Central memory CD8-positive, alpha-beta T cell (primary cell): ENCODE results near the gene SLC43A3.

Source experiments
- ATAC-seq: fragments of 150-1000 bp; cut with Tn5 transposase; replicated peaks from 2 replicates; pipeline ENCODE4 v1.10.0; 2022; ENCODE audit warnings: mild to moderate bottlenecking, moderate FRiP score, moderate number of reproducible peaks; ENCODE audit not compliant: poor library complexity, severe bottlenecking; ENCODE audit errors: extremely low read depth
- DNase-seq, 2 donors: peaks; one replicate each; pipeline ENCODE4 v3.0.0; 2021; ENCODE audit warnings: low spot score in 2 of 2
- H3K27ac Mint-ChIP-seq: one replicate; pipeline ENCODE4 v1.8.0; 2022; ENCODE audit warnings: low read depth, mild to moderate bottlenecking, moderate library complexity, mixed read lengths
- H3K27me3 Mint-ChIP-seq: one replicate; pipeline ENCODE4 v1.8.0; 2022; ENCODE audit warnings: mixed read lengths
- H3K36me3 Mint-ChIP-seq: one replicate; pipeline ENCODE4 v1.8.0; 2022; ENCODE audit warnings: mild to moderate bottlenecking, moderate library complexity, mixed read lengths; ENCODE audit not compliant: insufficient read depth
- H3K4me1 Mint-ChIP-seq: one replicate; pipeline ENCODE4 v1.8.0; 2022; ENCODE audit warnings: mixed read lengths
- H3K4me3 Mint-ChIP-seq: one replicate; pipeline ENCODE4 v1.8.0; 2022; ENCODE audit warnings: mild to moderate bottlenecking, moderate library complexity, mixed read lengths
- H3K9me3 Mint-ChIP-seq: one replicate; pipeline ENCODE4 v1.8.0; 2022; ENCODE audit warnings: mixed read lengths

Gene SLC43A3

GRCh38 chr11:57419146-57419545 lies 7.8 kb downstream of the SLC43A3 start:
- H3K27me3 Mint-ChIP-seq = no peaks in the 10 kb centered on the region
- no peaks in the 10 kb centered on the region for H3K9me3 Mint-ChIP-seq
- H3K4me1 Mint-ChIP-seq = peaks cover 42% of the 10 kb centered on the region
- no peak overlapping the region for H3K4me3 Mint-ChIP-seq
- ATAC-seq (no peak), DNase-seq (no peak)
- H3K27ac Mint-ChIP-seq = no peak overlapping the region
- H3K36me3 Mint-ChIP-seq = peaks cover 30% of the 10 kb centered on the region

- Mint-ChIP-seq H3K36me3 (peaks cover 40% of the 10 kb centered on the region), H3K27ac (no peak overlapping the region), H3K9me3 (no peaks in the 10 kb centered on the region), H3K4me3 (no peak overlapping the region), H3K4me1 (peaks cover 41% of the 10 kb centered on the region), H3K27me3 (no peaks in the 10 kb centered on the region)
- ATAC-seq (no peak), DNase-seq (no peak)
Measured at GRCh38 chr11:57418131-57418530, 8.8 kb downstream of the SLC43A3 start.

- H3K27ac Mint-ChIP-seq = no peak overlapping the region
Measured at GRCh38 chr11:57417056-57417455, 9.9 kb downstream of the SLC43A3 start.

GRCh38 chr11:57416436-57416835 lies 10.5 kb downstream of the SLC43A3 start:
- peaks cover 24% of the 10 kb centered on the region for H3K4me1 Mint-ChIP-seq
- H3K27me3 Mint-ChIP-seq = no peaks in the 10 kb centered on the region
- H3K9me3 Mint-ChIP-seq = no peaks in the 10 kb centered on the region
- DNase-seq = no peak
- peaks cover 49% of the 10 kb centered on the region for H3K36me3 Mint-ChIP-seq
- ATAC-seq = no peak
- H3K27ac Mint-ChIP-seq = no peak overlapping the region
- no peak overlapping the region for H3K4me3 Mint-ChIP-seq

More at GRCh38 chr11:57417056-57417455, 9.9 kb downstream of the SLC43A3 start:
- Mint-ChIP-seq H3K4me1 (peaks cover 30% of the 10 kb centered on the region), H3K9me3 (no peaks in the 10 kb centered on the region), H3K27me3 (no peaks in the 10 kb centered on the region), H3K4me3 (no peak overlapping the region), H3K36me3 (peaks cover 44% of the 10 kb centered on the region)
- ATAC-seq (no peak), DNase-seq (no peak)

- Mint-ChIP-seq H3K27me3 (no peaks in the 10 kb centered on the region), H3K4me1 (peaks cover 14% of the 10 kb centered on the region), H3K4me3 (no peak overlapping the region), H3K9me3 (no peaks in the 10 kb centered on the region), H3K27ac (no peak overlapping the region), H3K36me3 (peaks cover 55% of the 10 kb centered on the region)
- DNase-seq (no peak), ATAC-seq (no peak)
Measured at GRCh38 chr11:57414612-57415212, 12.2 kb downstream of the SLC43A3 start.

- Mint-ChIP-seq H3K27me3 (no peaks in the 10 kb centered on the region), H3K9me3 (no peaks in the 10 kb centered on the region), H3K27ac (peak overlapping the region; percentile 23), H3K4me1 (peaks cover 9% of the 10 kb centered on the region), H3K4me3 (no peak overlapping the region), H3K36me3 (peaks cover 52% of the 10 kb centered on the region)
- DNase-seq (no peak), ATAC-seq (no peak)
Measured at GRCh38 chr11:57413681-57414080, 13.2 kb downstream of the SLC43A3 start.

GRCh38 chr11:57410287-57410686 lies 16.6 kb downstream of the SLC43A3 start:
- no peaks in the 10 kb centered on the region for H3K9me3 Mint-ChIP-seq
- H3K4me1 Mint-ChIP-seq = peaks cover 20% of the 10 kb centered on the region
- ATAC-seq (no peak), DNase-seq (no peak)
- H3K27me3 Mint-ChIP-seq = no peaks in the 10 kb centered on the region
- H3K27ac Mint-ChIP-seq = no peak overlapping the region
- H3K4me3 Mint-ChIP-seq = no peak overlapping the region
- H3K36me3 Mint-ChIP-seq = peaks cover 54% of the 10 kb centered on the region

GRCh38 chr11:57409321-57410100 lies 17.4 kb downstream of the SLC43A3 start:
- no peak for ATAC-seq
- DNase-seq = no peak
- no peaks in the 10 kb centered on the region for H3K9me3 Mint-ChIP-seq
- H3K27ac Mint-ChIP-seq = no peak overlapping the region
- H3K4me1 Mint-ChIP-seq = peaks cover 20% of the 10 kb centered on the region
- no peaks in the 10 kb centered on the region for H3K27me3 Mint-ChIP-seq
- H3K36me3 Mint-ChIP-seq = peaks cover 47% of the 10 kb centered on the region
- H3K4me3 Mint-ChIP-seq = no peak overlapping the region

GRCh38 chr11:57408771-57409170 lies 18.1 kb downstream of the SLC43A3 start:
- Mint-ChIP-seq H3K36me3 (peaks cover 40% of the 10 kb centered on the region), H3K4me3 (no peak overlapping the region), H3K4me1 (peaks cover 17% of the 10 kb centered on the region), H3K27me3 (no peaks in the 10 kb centered on the region), H3K27ac (no peak overlapping the region), H3K9me3 (no peaks in the 10 kb centered on the region)
- no peak for ATAC-seq
- DNase-seq = no peak

- peaks cover 32% of the 10 kb centered on the region for H3K36me3 Mint-ChIP-seq
- H3K9me3 Mint-ChIP-seq = no peaks in the 10 kb centered on the region
- peaks cover 11% of the 10 kb centered on the region for H3K4me1 Mint-ChIP-seq
- H3K27me3 Mint-ChIP-seq = no peaks in the 10 kb centered on the region
- no peak overlapping the region for H3K4me3 Mint-ChIP-seq
- DNase-seq = no peak
- peak overlapping the region; percentile 2 for H3K27ac Mint-ChIP-seq
- no peak for ATAC-seq
Measured at GRCh38 chr11:57407941-57408475, 18.9 kb downstream of the SLC43A3 start.

- Mint-ChIP-seq H3K27ac (peak overlapping the region; percentile 79), H3K4me1 (peaks cover 11% of the 10 kb centered on the region)
Measured at GRCh38 chr11:57407010-57407920, 19.7 kb downstream of the SLC43A3 start.

GRCh38 chr11:57406337-57406904 lies 20.5 kb downstream of the SLC43A3 start:
- peak overlapping the region; percentile 79 for H3K27ac Mint-ChIP-seq
- no peak for ATAC-seq
- H3K36me3 Mint-ChIP-seq = peaks cover 20% of the 10 kb centered on the region

More at GRCh38 chr11:57407010-57407920, 19.7 kb downstream of the SLC43A3 start:
- no peaks in the 10 kb centered on the region for H3K9me3 Mint-ChIP-seq
- no peaks in the 10 kb centered on the region for H3K27me3 Mint-ChIP-seq
- ATAC-seq = no peak
- peaks cover 26% of the 10 kb centered on the region for H3K36me3 Mint-ChIP-seq
- no peak for DNase-seq
- H3K4me3 Mint-ChIP-seq = no peak overlapping the region

More at GRCh38 chr11:57406337-57406904, 20.5 kb downstream of the SLC43A3 start:
- H3K9me3 Mint-ChIP-seq = no peaks in the 10 kb centered on the region
- no peaks in the 10 kb centered on the region for H3K27me3 Mint-ChIP-seq
- peaks cover 11% of the 10 kb centered on the region for H3K4me1 Mint-ChIP-seq
- H3K4me3 Mint-ChIP-seq = no peak overlapping the region
- DNase-seq = no peak
